IMR-90 (cell line): ENCODE results near the gene SKP1. TPM values are rescaled to one million over a fixed set of nuclear protein-coding genes. Genes with fewer than 3 reads are reported as not detected.

ENCODE experiments used
- ATAC-seq: fragments of 200-7000 bp; cut with Tn5 transposase; 2 replicates; pipeline ENCODE4 v1.9.1; 2020; ENCODE audit warnings: low read depth, mild to moderate bottlenecking, moderate library complexity
- BruUV-seq: library from RNA; stranded (reverse); fragments of 400-500 nt; replicated peaks from 2 replicates; lab custom pipeline; 2021; lab: Mats Ljungman, UMichigan
- CTCF ChIA-PET: fragments of 300-600 bp; formaldehyde crosslinking; extraction: SDS; loops from one replicate; lab custom pipeline; 2021; ENCODE audit warnings: antibody characterized with exemption; lab: Yijun Ruan, JAX
- POLR2A ChIA-PET: fragments of 300-600 bp; sonication (Branson Sonifier 250); formaldehyde crosslinking; loops from one replicate; lab custom pipeline; 2022; ENCODE audit warnings: antibody characterized with exemption; ENCODE audit not compliant: unreplicated experiment; lab: Charles Lee
- DNase-seq: peaks from one replicate; pipeline ENCODE4 v3.0.0; 2013
- H2AFZ ChIP-seq: replicated peaks from 2 replicates; pipeline ENCODE3; 2013; ENCODE audit warnings: low read length, mild to moderate bottlenecking; ENCODE audit not compliant: poor library complexity
- H2AK5ac ChIP-seq: 2 replicates; pipeline ENCODE4 v1.6.1; 2013; ENCODE audit warnings: low read depth, low read length, inconsistent platforms
- H2AK9ac ChIP-seq: replicated peaks from 2 replicates; pipeline ENCODE3; 2013; ENCODE audit warnings: mild to moderate bottlenecking, low read depth, low read length, moderate library complexity; ENCODE audit not compliant: poor library complexity
- H2BK120ac ChIP-seq: 2 replicates; pipeline ENCODE4 v1.6.1; 2013; ENCODE audit warnings: low read depth, low read length, inconsistent platforms
- H2BK15ac ChIP-seq: 3 replicates; pipeline ENCODE4 v1.6.1; 2013; ENCODE audit warnings: low read depth, low read length, inconsistent platforms
- H2BK20ac ChIP-seq: 2 replicates; pipeline ENCODE4 v1.6.1; 2013; ENCODE audit warnings: low read depth, mild to moderate bottlenecking, inconsistent platforms, low read length, moderate library complexity
- H2BK5ac ChIP-seq: 2 replicates; pipeline ENCODE4 v1.6.1; 2013; ENCODE audit warnings: mild to moderate bottlenecking, low read depth, low read length, inconsistent platforms; ENCODE audit not compliant: poor library complexity, severe bottlenecking
- H3K14ac ChIP-seq: replicated peaks from 2 replicates; pipeline ENCODE4 v1.6.1; 2013; ENCODE audit warnings: low read depth, low read length, inconsistent platforms
- H3K18ac ChIP-seq: 2 replicates; pipeline ENCODE4 v1.6.1; 2013; ENCODE audit warnings: low read depth, low read length, control low read depth
- H3K23ac ChIP-seq: 2 replicates; pipeline ENCODE4 v1.6.1; 2013; ENCODE audit warnings: low read depth, low read length, inconsistent platforms
- H3K27ac ChIP-seq: 2 replicates; pipeline ENCODE4 v1.5.1; 2013; ENCODE audit warnings: mild to moderate bottlenecking, control low read depth, low read length; ENCODE audit not compliant: insufficient read depth
- H3K27me3 ChIP-seq: 2 replicates; pipeline ENCODE4 v1.6.1; 2013; ENCODE audit warnings: low read length; ENCODE audit not compliant: control insufficient read depth, insufficient read depth
- H3K36me3 ChIP-seq: 2 replicates; pipeline ENCODE4 v1.6.1; 2013; ENCODE audit warnings: low read length, mixed read lengths; ENCODE audit not compliant: control insufficient read depth, insufficient read depth
- H3K4ac ChIP-seq: 2 replicates; pipeline ENCODE4 v1.6.1; 2013; ENCODE audit warnings: low read depth, low read length, inconsistent platforms
- H3K4me1 ChIP-seq: 2 replicates; pipeline ENCODE4 v1.6.1; 2013; ENCODE audit warnings: low read length, mixed read lengths; ENCODE audit not compliant: control insufficient read depth, insufficient read depth
- H3K4me2 ChIP-seq: 2 replicates; pipeline ENCODE4 v1.6.1; 2013; ENCODE audit warnings: low read depth, mild to moderate bottlenecking, control low read depth, low read length, moderate library complexity
- H3K4me3 ChIP-seq: 2 replicates; pipeline ENCODE4 v1.5.1; 2013; ENCODE audit warnings: low read depth, mild to moderate bottlenecking, control low read depth, low read length, moderate library complexity; ENCODE audit not compliant: insufficient read depth
- H3K56ac ChIP-seq: 2 replicates; pipeline ENCODE4 v1.6.1; 2013; ENCODE audit warnings: low read length, inconsistent platforms; ENCODE audit not compliant: insufficient read depth; ENCODE audit errors: extremely low read depth
- H3K79me1 ChIP-seq, 2 experiments: 2 replicates each; pipeline ENCODE4 v1.6.1; 2013; ENCODE audit warnings: low read length in 2 of 2, inconsistent platforms in 1 of 2, low read depth in 1 of 2
- H3K9ac ChIP-seq: 2 replicates; pipeline ENCODE4 v1.6.1; 2013; ENCODE audit warnings: low read depth, low read length, control low read depth
- H3K9me1 ChIP-seq: 2 replicates; pipeline ENCODE4 v1.6.1; 2013; ENCODE audit warnings: low read length, inconsistent platforms; ENCODE audit not compliant: insufficient read depth
- H3K9me3 ChIP-seq: 2 replicates; pipeline ENCODE4 v1.6.1; 2013; ENCODE audit warnings: low read length; ENCODE audit not compliant: control insufficient read depth, insufficient read depth
- H4K20me1 ChIP-seq: 2 replicates; pipeline ENCODE4 v1.6.1; 2013; ENCODE audit warnings: low read length, inconsistent platforms; ENCODE audit not compliant: insufficient read depth
- H4K5ac ChIP-seq: 2 replicates; pipeline ENCODE4 v1.6.1; 2013; ENCODE audit warnings: mild to moderate bottlenecking, low read depth, low read length, control low read depth
- H4K8ac ChIP-seq, 2 experiments: 2 replicates each; pipeline ENCODE4 v1.6.1; 2013; ENCODE audit warnings: low read depth in 2 of 2, low read length in 2 of 2, control low read depth in 1 of 2, inconsistent platforms in 1 of 2
- H4K91ac ChIP-seq: 2 replicates; pipeline ENCODE4 v1.6.1; 2013; ENCODE audit warnings: low read depth, low read length, inconsistent platforms; ENCODE audit not compliant: insufficient read depth
- CEBPB ChIP-seq: IDR thresholded peaks from 2 replicates; pipeline ENCODE4 v1.6.1; 2012; ENCODE audit warnings: low read depth, low read length, improper control_type of control experiment
- CHD1 ChIP-seq: IDR thresholded peaks from 2 replicates; pipeline ENCODE4 v1.6.1; 2012; ENCODE audit warnings: low read depth, low read length, improper control_type of control experiment
- FOS ChIP-seq: fragments of 150-350 bp; IDR thresholded peaks from 2 replicates; pipeline ENCODE4 v1.6.1; 2016; ENCODE audit warnings: low read depth, low read length
- MAFK ChIP-seq: IDR thresholded peaks from 2 replicates; pipeline ENCODE4 v1.6.1; 2012; ENCODE audit warnings: low read depth, low read length, improper control_type of control experiment
- MAZ ChIP-seq: IDR thresholded peaks from 2 replicates; pipeline ENCODE4 v1.6.1; 2012; ENCODE audit warnings: low read depth, mild to moderate bottlenecking, low read length, improper control_type of control experiment, moderate library complexity, borderline replicate concordance
- MXI1 ChIP-seq: IDR thresholded peaks from 2 replicates; pipeline ENCODE4 v1.6.1; 2012; ENCODE audit warnings: low read depth, mild to moderate bottlenecking, low read length, moderate library complexity, borderline replicate concordance
- NFE2L2 ChIP-seq: fragments of 150-350 bp; IDR thresholded peaks from 2 replicates; pipeline ENCODE4 v1.6.1; 2016; ENCODE audit warnings: low read depth, mild to moderate bottlenecking, low read length
- POLR2A ChIP-seq: IDR thresholded peaks from 2 replicates; pipeline ENCODE4 v1.6.1; 2012; ENCODE audit warnings: mild to moderate bottlenecking, low read depth, low read length
- RAD21 ChIP-seq: IDR thresholded peaks from 2 replicates; pipeline ENCODE4 v1.6.1; 2012; ENCODE audit warnings: low read length, improper control_type of control experiment
- RFX5 ChIP-seq: IDR thresholded peaks from 2 replicates; pipeline ENCODE4 v1.8.0; 2012; ENCODE audit warnings: low read depth, mild to moderate bottlenecking, low read length, moderate library complexity
- SMC3 ChIP-seq: fragments of 150-350 bp; IDR thresholded peaks from 2 replicates; pipeline ENCODE4 v1.6.1; 2016; ENCODE audit warnings: low read depth, mild to moderate bottlenecking, antibody characterized with exemption, low read length, moderate library complexity
- WGBS, 2 experiments: methylation state at CpG; one replicate each; pipeline versions ENCODE4 v1.1.5 to v1.1.7; 2013; ENCODE audit warnings: missing lambda C conversion rate in 2 of 2; ENCODE audit not compliant: insufficient read length in 1 of 2; ENCODE audit errors: extremely low coverage in 2 of 2; 5-methylcytosine and 5-hydroxymethylcytosine counted together
- dilution Hi-C: fragments of 300-500 bp; cut with HindIII; formaldehyde crosslinking; loops from one replicate; pipeline ENCODE4 v1.14.3; 2018; ENCODE audit warnings: low sequenced_read_pairs; ENCODE audit not compliant: unreplicated experiment
- in situ Hi-C: fragments of 300-500 bp; cut with MboI; formaldehyde crosslinking; loops from 3 replicates; pipeline ENCODE4 v1.14.3; 2019; ENCODE audit warnings: low sequenced_read_pairs, inconsistent platforms, mixed read lengths
- intact Hi-C: fragments of 100-400 bp; cut with micrococcal nuclease; formaldehyde crosslinking; loops from 2 replicates; pipeline ENCODE4 v1.10.0; 2022
- polyA plus RNA-seq, 3 experiments: library from polyadenylated mRNA; depleted of rRNA; stranded (reverse); fragments of >200 nt; gene quantifications; 2 replicates each; pipeline ENCODE4 v1.2.3, GENCODE V29; 2012; ENCODE audit warnings: low replicate concordance in 1 of 3
- total RNA-seq: library from RNA; depleted of rRNA; stranded (reverse); fragments of >200 nt; gene quantifications from 2 replicates; pipeline ENCODE4 v1.2.3, GENCODE V29; 2012
- TF ChIP-seq, protein P1 (sequence below): conservative IDR thresholded peaks from 2 replicates; pipeline ENCODE4 v1.5.1; 2012; ENCODE audit warnings: mild to moderate bottlenecking, low read depth, low read length, improper control_type of control experiment
- TF ChIP-seq, protein P2 (sequence below): fragments of 150-350 bp; IDR thresholded peaks from 2 replicates; pipeline ENCODE4 v1.6.1; 2016; ENCODE audit warnings: low read depth, mild to moderate bottlenecking, low read length, moderate library complexity, borderline replicate concordance

Gene SKP1
- total and polyA plus RNA-seq, 2 of the 4 experiments (the other 2 are of a cell fraction) = 206 to 618 TPM

DNA sequence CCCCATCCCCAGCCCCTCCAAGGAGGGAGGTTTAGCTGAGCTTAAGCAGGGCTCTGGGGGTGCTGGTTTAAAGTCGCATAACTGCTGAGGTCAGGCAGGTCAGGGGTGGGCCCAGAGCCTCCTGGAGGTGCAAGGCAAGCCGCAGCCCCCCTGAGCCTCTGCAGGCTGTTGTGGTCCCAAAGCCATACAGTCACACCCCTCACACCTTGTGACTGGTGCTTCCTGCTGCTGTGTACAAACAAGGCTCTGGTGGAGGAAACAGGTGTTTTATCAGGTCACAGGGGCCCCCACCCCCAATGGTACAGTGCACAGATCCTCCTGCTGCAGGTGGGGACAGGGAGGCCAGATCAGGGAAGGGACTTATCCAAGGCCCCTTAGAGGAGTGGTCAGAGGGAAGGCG, 54.2 kb downstream of the SKP1 start:
- Histone ChIP-seq H3K9me3 (no peaks in the 10 kb centered on the region), H2AFZ (no peak overlapping the region), H2BK20ac (no peak overlapping the region), H3K79me1 (peaks cover 0 to 29% of the 10 kb centered on the region in 2 experiments; a peak in 3 of 4 replicates), H3K4me2 (no peak overlapping the region), H3K27ac (no peak overlapping the region), H3K9me1 (peaks cover 30% of the 10 kb centered on the region), H3K14ac (no peak overlapping the region), H2AK9ac (peak overlapping the region; percentile 81), H4K8ac (no peak overlapping the region), H3K4ac (no peak overlapping the region), H4K5ac (no peak overlapping the region), H2BK15ac (no peak overlapping the region), H3K4me3 (no peak overlapping the region), H3K9ac (no peak overlapping the region), H2BK120ac (no peak overlapping the region), H3K18ac (no peak overlapping the region), H2BK5ac (no peak overlapping the region), H4K20me1 (peaks cover 18% of the 10 kb centered on the region), H4K91ac (no peak overlapping the region), H3K27me3 (no peaks in the 10 kb centered on the region), H2AK5ac (no peak overlapping the region; the same call in 1 of the 2 replicates), H3K23ac (no peak overlapping the region), H3K36me3 (peaks cover 3% of the 10 kb centered on the region), H3K4me1 (peaks cover 14% of the 10 kb centered on the region), H3K56ac (no peak overlapping the region)
- ChIA-PET CTCF (no interaction called here), POLR2A (no interaction called here)
- DNase-seq (no peak), ATAC-seq (no peak)
- no CpG with 5 or more reads among the region's 3 CpGs for WGBS, 2 experiments
- intact Hi-C loops (no loop called here), dilution Hi-C loops (no loop called here), in situ Hi-C loops (no loop called here)
- no peak for TF ChIP-seq MXI1
- TF ChIP-seq MAFK = no peak
- TF ChIP-seq FOS = no peak
- TF ChIP-seq RFX5 = no peak
- TF ChIP-seq, protein P1, sequence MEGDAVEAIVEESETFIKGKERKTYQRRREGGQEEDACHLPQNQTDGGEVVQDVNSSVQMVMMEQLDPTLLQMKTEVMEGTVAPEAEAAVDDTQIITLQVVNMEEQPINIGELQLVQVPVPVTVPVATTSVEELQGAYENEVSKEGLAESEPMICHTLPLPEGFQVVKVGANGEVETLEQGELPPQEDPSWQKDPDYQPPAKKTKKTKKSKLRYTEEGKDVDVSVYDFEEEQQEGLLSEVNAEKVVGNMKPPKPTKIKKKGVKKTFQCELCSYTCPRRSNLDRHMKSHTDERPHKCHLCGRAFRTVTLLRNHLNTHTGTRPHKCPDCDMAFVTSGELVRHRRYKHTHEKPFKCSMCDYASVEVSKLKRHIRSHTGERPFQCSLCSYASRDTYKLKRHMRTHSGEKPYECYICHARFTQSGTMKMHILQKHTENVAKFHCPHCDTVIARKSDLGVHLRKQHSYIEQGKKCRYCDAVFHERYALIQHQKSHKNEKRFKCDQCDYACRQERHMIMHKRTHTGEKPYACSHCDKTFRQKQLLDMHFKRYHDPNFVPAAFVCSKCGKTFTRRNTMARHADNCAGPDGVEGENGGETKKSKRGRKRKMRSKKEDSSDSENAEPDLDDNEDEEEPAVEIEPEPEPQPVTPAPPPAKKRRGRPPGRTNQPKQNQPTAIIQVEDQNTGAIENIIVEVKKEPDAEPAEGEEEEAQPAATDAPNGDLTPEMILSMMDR = no peak
- TF ChIP-seq MAZ = no peak
- TF ChIP-seq CEBPB = no peak
- no peak for TF ChIP-seq POLR2A
- TF ChIP-seq RAD21 = no peak
- no peak for TF ChIP-seq SMC3
- no peak for TF ChIP-seq NFE2L2
- TF ChIP-seq, protein P2, sequence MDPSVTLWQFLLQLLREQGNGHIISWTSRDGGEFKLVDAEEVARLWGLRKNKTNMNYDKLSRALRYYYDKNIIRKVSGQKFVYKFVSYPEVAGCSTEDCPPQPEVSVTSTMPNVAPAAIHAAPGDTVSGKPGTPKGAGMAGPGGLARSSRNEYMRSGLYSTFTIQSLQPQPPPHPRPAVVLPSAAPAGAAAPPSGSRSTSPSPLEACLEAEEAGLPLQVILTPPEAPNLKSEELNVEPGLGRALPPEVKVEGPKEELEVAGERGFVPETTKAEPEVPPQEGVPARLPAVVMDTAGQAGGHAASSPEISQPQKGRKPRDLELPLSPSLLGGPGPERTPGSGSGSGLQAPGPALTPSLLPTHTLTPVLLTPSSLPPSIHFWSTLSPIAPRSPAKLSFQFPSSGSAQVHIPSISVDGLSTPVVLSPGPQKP = no peak
- TF ChIP-seq CHD1 = no peak
- no TSS peak for BruUV-seq
